HK-2 (cell line): Measurements from ENCODE around the gene TCF12.

Experiments used
- DNase-seq: peaks from one replicate; pipeline ENCODE4 v3.0.0-alpha.2; 2018; ENCODE audit not compliant: unreplicated experiment

TCF12 gene

GRCh38 chr15:57048930-57049549 is 130.6 kb downstream of the TCF12 start:
- DNase-seq: no peak

GRCh38 chr15:57053470-57053869 is 135.0 kb downstream of the TCF12 start:
- no peak for DNase-seq

- DNase-seq: no peak
These were observed 135.8 kb downstream of the TCF12 start for GRCh38 chr15:57054204-57054750.

- DNase-seq: no peak
These were observed 137.9 kb downstream of the TCF12 start for GRCh38 chr15:57056357-57056756.

GRCh38 chr15:57057134-57057930 is 138.9 kb downstream of the TCF12 start:
- no peak for DNase-seq

GRCh38 chr15:57059026-57059660 is 140.7 kb downstream of the TCF12 start:
- DNase-seq: no peak

- DNase-seq: no peak
These were observed 142.4 kb downstream of the TCF12 start for GRCh38 chr15:57060799-57061198.

- DNase-seq: no peak
These were observed 142.8 kb downstream of the TCF12 start for GRCh38 chr15:57061281-57061680.

GRCh38 chr15:57061696-57062095 is 143.3 kb downstream of the TCF12 start:
- no peak for DNase-seq

GRCh38 chr15:57064033-57064432 is 145.6 kb downstream of the TCF12 start:
- no peak for DNase-seq

GRCh38 chr15:57069423-57069822 is 151.0 kb downstream of the TCF12 start:
- no peak for DNase-seq

- DNase-seq: no peak
These were observed 152.2 kb downstream of the TCF12 start for GRCh38 chr15:57070674-57071073.

GRCh38 chr15:57079446-57079845 is 161.0 kb downstream of the TCF12 start:
- no peak for DNase-seq

GRCh38 chr15:57079931-57080620 is 161.6 kb downstream of the TCF12 start:
- no peak for DNase-seq

- DNase-seq: no peak
These were observed 163.7 kb downstream of the TCF12 start for GRCh38 chr15:57082054-57082728.

GRCh38 chr15:57084192-57084591 is 165.7 kb downstream of the TCF12 start:
- DNase-seq: no peak

GRCh38 chr15:57085267-57085666 is 166.8 kb downstream of the TCF12 start:
- no peak for DNase-seq

GRCh38 chr15:57086857-57087427 is 168.5 kb downstream of the TCF12 start:
- DNase-seq: no peak

GRCh38 chr15:57089815-57090495 is 171.5 kb downstream of the TCF12 start:
- DNase-seq: no peak

GRCh38 chr15:57090496-57090859 is 172.0 kb downstream of the TCF12 start:
- DNase-seq: no peak

GRCh38 chr15:57091636-57092035 is 173.2 kb downstream of the TCF12 start:
- no peak for DNase-seq
